Thymus (tissue), 11 donors: Measurements from ENCODE around the gene SF3B2. TPM values are rescaled to one million over a fixed set of nuclear protein-coding genes. Genes with fewer than 3 reads are reported as not detected.
A peak's percentile ranks its signal among the peaks of the same experiment; 100 is the strongest.
"Not testable (repeated sequence)": the region's sequence is repeated elsewhere in the genome, so short reads cannot be mapped to it uniquely, and the experiment has no call there.

Experiments
- DNase-seq, 9 donors: peaks; one replicate each; pipeline ENCODE4 v3.0.0-alpha.2; 2013; ENCODE audit warnings: low spot score in 9 of 9, low read depth in 6 of 9, missing footprints in 1 of 9
- H3K27ac ChIP-seq, 2 donors: one replicate each; pipeline ENCODE4 v1.5.1; 2013; ENCODE audit warnings: control low read depth in 1 of 2, low read depth in 1 of 2, low read length in 1 of 2, mild to moderate bottlenecking in 1 of 2, moderate library complexity in 1 of 2
- H3K27me3 ChIP-seq, 2 donors: one replicate each; pipeline ENCODE4 v1.5.1; 2013; ENCODE audit warnings: low read length in 1 of 2; ENCODE audit not compliant: control insufficient read depth in 2 of 2, insufficient read depth in 1 of 2
- H3K36me3 ChIP-seq, 2 donors: one replicate each; pipeline ENCODE4 v1.5.1; 2013; ENCODE audit warnings: low read length in 1 of 2, mild to moderate bottlenecking in 1 of 2, moderate library complexity in 1 of 2; ENCODE audit not compliant: control insufficient read depth in 2 of 2, insufficient read depth in 2 of 2
- H3K4me1 ChIP-seq, 2 donors: one replicate each; pipeline ENCODE4 v1.5.1; 2013; ENCODE audit warnings: low read length in 2 of 2; ENCODE audit not compliant: control insufficient read depth in 2 of 2, insufficient read depth in 2 of 2
- H3K4me3 ChIP-seq, 2 donors: one replicate each; pipeline ENCODE4 v1.5.1; 2013; ENCODE audit warnings: low read length in 2 of 2, control low read depth in 1 of 2, mild to moderate bottlenecking in 1 of 2
- H3K9me3 ChIP-seq, 2 donors: one replicate each; pipeline ENCODE4 v1.5.1; 2013; ENCODE audit warnings: low read length in 1 of 2, mild to moderate bottlenecking in 1 of 2; ENCODE audit not compliant: control insufficient read depth in 2 of 2, insufficient read depth in 1 of 2
- WGBS: extraction: QIAGEN DNeasy Blood & Tissue Kit; methylation state at CpG from one replicate; pipeline ENCODE4 v1.1.7; 2013; 5-methylcytosine and 5-hydroxymethylcytosine counted together
- polyA plus RNA-seq: library from polyadenylated mRNA; stranded (reverse); fragments of 200-250 nt; gene quantifications from one replicate; pipeline ENCODE4 v1.2.3, GENCODE V29; 2013
- total RNA-seq: library from RNA; stranded (reverse); fragments of 120-200 nt; gene quantifications from one replicate; pipeline ENCODE4 v1.2.4, GENCODE V29; 2013
- donor health status: healthy.

Gene SF3B2
- total and polyA plus RNA-seq, 2 donors: 127 to 147 TPM

GRCh38 chr11:66072081-66072480 lies 19.9 kb downstream of the SF3B2 start:
- peak overlapping the region; percentile 48 to 89 for H3K4me3 ChIP-seq

DNA sequence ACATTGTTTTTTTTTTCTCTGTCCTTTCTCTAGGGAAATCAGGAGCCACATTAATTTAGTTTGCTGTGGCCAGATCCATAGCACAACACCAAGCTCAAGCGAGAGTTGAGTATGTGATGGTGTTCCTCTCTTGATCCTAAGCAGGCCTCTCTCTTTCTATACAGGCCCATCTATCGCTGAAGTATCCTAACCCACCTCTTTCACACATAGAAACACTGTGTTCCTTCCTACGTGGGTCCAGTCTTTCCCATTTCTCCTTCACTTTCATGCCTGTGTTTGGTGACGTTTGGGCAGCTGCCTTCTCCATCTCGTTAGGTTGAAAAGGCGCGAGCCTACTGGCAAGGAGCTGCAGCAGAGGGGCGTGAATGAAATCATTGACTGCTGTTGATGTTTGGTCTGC lies 20.4 kb downstream of the SF3B2 start:
- no peak for DNase-seq
- Histone ChIP-seq H3K27me3 (no peaks in the 10 kb centered on the region), H3K36me3 (peaks cover 24 to 44% of the 10 kb centered on the region in 2 donors), H3K4me1 (peaks cover 9 to 38% of the 10 kb centered on the region in 2 donors), H3K27ac (no peak overlapping the region), H3K9me3 (no peaks in the 10 kb centered on the region), H3K4me3 (no peak overlapping the region)
- 97% methylated on average over 8 of the region's 8 CpGs for WGBS

More at GRCh38 chr11:66072081-66072480, 19.9 kb downstream of the SF3B2 start:
- Histone ChIP-seq H3K36me3 (peaks cover 29 to 48% of the 10 kb centered on the region in 2 donors), H3K4me1 (peaks cover 9 to 38% of the 10 kb centered on the region in 2 donors), H3K27me3 (no peaks in the 10 kb centered on the region), H3K27ac (peak overlapping the region in 1 of 2 donors; percentile 66), H3K9me3 (no peaks in the 10 kb centered on the region)
- peak in 1 of 9 donors; percentile 34 for DNase-seq
- 81% methylated on average over 3 of the region's 3 CpGs for WGBS

DNA sequence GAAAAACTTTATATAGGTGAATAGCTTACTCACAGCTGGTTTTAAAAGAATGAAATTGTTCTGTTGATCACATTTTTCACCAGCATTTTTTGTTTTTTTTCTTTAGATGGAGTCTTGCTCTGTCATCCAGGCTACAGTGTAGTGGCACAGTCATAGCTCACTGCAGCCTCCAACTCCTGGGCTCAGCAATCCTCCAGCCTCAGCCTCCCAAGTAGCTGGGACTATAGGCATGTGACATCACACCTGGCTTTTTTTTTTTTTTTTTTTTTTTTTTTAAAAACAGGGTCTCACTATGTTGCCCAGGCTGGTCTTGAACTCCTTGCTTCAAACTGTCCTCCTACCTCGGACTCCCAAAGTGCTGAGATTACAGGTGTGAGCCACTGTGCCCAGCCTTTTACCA lies 21.5 kb downstream of the SF3B2 start:
- no peak for DNase-seq
- Histone ChIP-seq H3K9me3 (no peaks in the 10 kb centered on the region), H3K4me1 (peaks cover 9 to 32% of the 10 kb centered on the region in 2 donors), H3K27ac (no peak overlapping the region), H3K36me3 (peaks cover 13 to 36% of the 10 kb centered on the region in 2 donors), H3K4me3 (no peak overlapping the region), H3K27me3 (no peaks in the 10 kb centered on the region)
- 95% methylated on average over 1 of the region's 1 CpG for WGBS

- Histone ChIP-seq H3K27ac (no peak overlapping the region), H3K9me3 (no peaks in the 10 kb centered on the region), H3K4me1 (peaks cover 3 to 29% of the 10 kb centered on the region in 2 donors), H3K36me3 (peaks cover 10 to 29% of the 10 kb centered on the region in 2 donors), H3K4me3 (no peak overlapping the region), H3K27me3 (no peaks in the 10 kb centered on the region)
- no peak for DNase-seq
- WGBS: 99% methylated on average over 4 of the region's 4 CpGs
Observed at GRCh38 chr11:66075273-66075672, 23.1 kb downstream of the SF3B2 start.

- Histone ChIP-seq H3K4me3 (no peak overlapping the region), H3K27ac (no peak overlapping the region), H3K27me3 (no peaks in the 10 kb centered on the region), H3K9me3 (no peaks in the 10 kb centered on the region), H3K4me1 (peaks cover 7 to 34% of the 10 kb centered on the region in 2 donors), H3K36me3 (peaks cover 10 to 29% of the 10 kb centered on the region in 2 donors)
- DNase-seq: no peak
- WGBS: 95% methylated on average over 9 of the region's 9 CpGs
Observed at GRCh38 chr11:66076561-66076960, 24.4 kb downstream of the SF3B2 start.

GRCh38 chr11:66077927-66078326 lies 25.8 kb downstream of the SF3B2 start:
- H3K36me3 ChIP-seq: peaks cover 10 to 24% of the 10 kb centered on the region in 2 donors

GRCh38 chr11:66078949-66079348 lies 26.8 kb downstream of the SF3B2 start:
- not testable (repeated sequence) for H3K27ac ChIP-seq, H3K9me3 ChIP-seq, H3K27me3 ChIP-seq, DNase-seq, H3K4me3 ChIP-seq
- H3K36me3 ChIP-seq: peaks cover 7 to 17% of the 10 kb centered on the region in 2 donors
- peaks cover 16 to 43% of the 10 kb centered on the region in 2 donors for H3K4me1 ChIP-seq
- WGBS: 95% methylated on average over 7 of the region's 7 CpGs

More at GRCh38 chr11:66077927-66078326, 25.8 kb downstream of the SF3B2 start:
- H3K9me3 ChIP-seq: no peaks in the 10 kb centered on the region
- 92% methylated on average over 3 of the region's 3 CpGs for WGBS
- peaks cover 14 to 34% of the 10 kb centered on the region in 2 donors for H3K4me1 ChIP-seq
- no peaks in the 10 kb centered on the region for H3K27me3 ChIP-seq
- H3K4me3 ChIP-seq: no peak overlapping the region
- DNase-seq: no peak
- peak overlapping the region in 1 of 2 donors; percentile 48 for H3K27ac ChIP-seq

GRCh38 chr11:66080055-66080817 lies 28.1 kb downstream of the SF3B2 start:
- Histone ChIP-seq H3K4me1 (peaks cover 16 to 47% of the 10 kb centered on the region in 2 donors), H3K4me3 (no peak overlapping the region), H3K36me3 (peaks cover 10% of the 10 kb centered on the region in 2 donors), H3K27me3 (no peaks in the 10 kb centered on the region), H3K27ac (peak overlapping the region; percentile 97), H3K9me3 (no peaks in the 10 kb centered on the region)
- peak in 2 of 9 donors; percentile 21 to 55 for DNase-seq
- 86% methylated on average over 9 of the region's 9 CpGs for WGBS

GRCh38 chr11:66081505-66081904 lies 29.3 kb downstream of the SF3B2 start:
- H3K4me1 ChIP-seq: peaks cover 16 to 47% of the 10 kb centered on the region in 2 donors
- WGBS: under 1% methylated on average over 5 of the region's 5 CpGs
- H3K27me3 ChIP-seq: no peaks in the 10 kb centered on the region
- H3K9me3 ChIP-seq: no peaks in the 10 kb centered on the region
- peak in 8 of 9 donors; percentile 75 to 96 (median 88) for DNase-seq
- H3K36me3 ChIP-seq: peaks cover 7 to 9% of the 10 kb centered on the region in 2 donors
- H3K27ac ChIP-seq: peak overlapping the region; percentile 97
- H3K4me3 ChIP-seq: peak overlapping the region; percentile 14 to 44
